Smooth muscle cell (in vitro differentiated cells): ENCODE results near the gene GPR31. TPM values are rescaled to one million over a fixed set of nuclear protein-coding genes. Genes with fewer than 3 reads are reported as not detected.
"Not testable (repeated sequence)": the region's sequence is repeated elsewhere in the genome, so short reads cannot be mapped to it uniquely, and the experiment has no call there.

Experiments used
- DNase-seq: peaks from one replicate; lab custom pipeline; 2025; ENCODE audit not compliant: unreplicated experiment; lab: John Stamatoyannopoulos, UW
- H2AFZ ChIP-seq: fragments of 200-600 bp; sonication (generic); 2 replicates; pipeline ENCODE4 v1.6.0; 2016; ENCODE audit warnings: antibody characterized with exemption, low read depth, mild to moderate bottlenecking
- H3F3A ChIP-seq: fragments of 200-600 bp; sonication (generic); 2 replicates; pipeline ENCODE4 v1.6.0; 2017; ENCODE audit warnings: antibody characterized with exemption, low read depth
- H3K27ac ChIP-seq: fragments of 200-600 bp; sonication (generic); 2 replicates; pipeline ENCODE4 v1.5.1; 2016; ENCODE audit warnings: low read depth, mild to moderate bottlenecking
- H3K27me3 ChIP-seq: fragments of 200-600 bp; sonication (generic); 2 replicates; pipeline ENCODE4 v1.6.1; 2016; ENCODE audit warnings: low read depth, mild to moderate bottlenecking
- H3K36me3 ChIP-seq: fragments of 200-600 bp; sonication (generic); 2 replicates; pipeline ENCODE4 v1.5.1; 2016; ENCODE audit warnings: low read depth
- H3K4me1 ChIP-seq: fragments of 200-600 bp; sonication (generic); 2 replicates; pipeline ENCODE4 v1.5.1; 2016; ENCODE audit warnings: low read depth
- H3K4me2 ChIP-seq: fragments of 200-600 bp; sonication (generic); 2 replicates; pipeline ENCODE4 v1.6.0; 2016; ENCODE audit warnings: mild to moderate bottlenecking
- H3K4me3 ChIP-seq: fragments of 200-600 bp; sonication (generic); 2 replicates; pipeline ENCODE4 v1.5.1; 2016; ENCODE audit warnings: mild to moderate bottlenecking
- H3K79me2 ChIP-seq: fragments of 200-600 bp; sonication (generic); 2 replicates; pipeline ENCODE4 v1.6.0; 2016; ENCODE audit warnings: low read depth, mild to moderate bottlenecking
- H3K9ac ChIP-seq: fragments of 200-600 bp; sonication (generic); 2 replicates; pipeline ENCODE4 v1.6.0; 2016; ENCODE audit warnings: low read depth
- H3K9me3 ChIP-seq: fragments of 200-600 bp; sonication (generic); replicated peaks from 2 replicates; pipeline ENCODE4 v1.5.1; 2016; ENCODE audit warnings: low read depth
- H4K20me1 ChIP-seq: fragments of 200-600 bp; sonication (generic); 2 replicates; pipeline ENCODE4 v1.6.0; 2016; ENCODE audit warnings: low read depth
- CTCF ChIP-seq: fragments of 200-600 bp; sonication (generic); IDR thresholded peaks from 2 replicates; pipeline ENCODE4 v1.5.1; 2017; ENCODE audit warnings: borderline replicate concordance, mild to moderate bottlenecking, antibody characterized with exemption; ENCODE audit not compliant: insufficient read depth, poor library complexity, severe bottlenecking
- whole genome bisulfite sequencing: methylation state at CpG from one replicate; pipeline ENCODE4 v1.1.7; 2016; ENCODE audit warnings: low lambda C conversion rate; 5-methylcytosine and 5-hydroxymethylcytosine counted together
- polyA plus RNA-seq: library from polyadenylated mRNA; unstranded; fragments of >200 nt; fragmentation: Nextera tagmentation; extraction: Ambion mirVana; gene quantifications from 2 replicates; pipeline ENCODE4 v1.2.1, GENCODE V29; 2016
- total RNA-seq: library from RNA; depleted of rRNA; stranded (reverse); fragments of >200 nt; gene quantifications from 2 replicates; pipeline ENCODE4 v1.2.3, GENCODE V29; 2014

GPR31 gene
- total and polyA plus RNA-seq, 2 experiments from 2014 or later, result not detected

- 36% methylated on average over 14 of the region's 14 CpGs for WGBS
- no peak overlapping the region for H3K4me3 ChIP-seq
- peak overlapping the region; percentile 67 for H3K9ac ChIP-seq
- H3K36me3 ChIP-seq, result no peaks in the 10 kb centered on the region
- H3K27ac ChIP-seq, result peak overlapping the region; percentile 100
- H3K9me3 ChIP-seq, result no peaks in the 10 kb centered on the region
- H3K27me3 ChIP-seq, result no peaks in the 10 kb centered on the region
- H3K4me1 ChIP-seq, result no peaks in the 10 kb centered on the region
- peak overlapping the region; percentile 36 for H3K4me2 ChIP-seq
- TF ChIP-seq CTCF, result no peak
- DNase-seq, result no peak
- no peak overlapping the region for H2AFZ ChIP-seq
- no peaks in the 10 kb centered on the region for H3K79me2 ChIP-seq
- H4K20me1 ChIP-seq, result no peaks in the 10 kb centered on the region
- H3F3A ChIP-seq, result no peaks in the 10 kb centered on the region
These were observed 43.0 kb upstream of the GPR31 start for GRCh38 chr6:167200806-167201205.

DNA sequence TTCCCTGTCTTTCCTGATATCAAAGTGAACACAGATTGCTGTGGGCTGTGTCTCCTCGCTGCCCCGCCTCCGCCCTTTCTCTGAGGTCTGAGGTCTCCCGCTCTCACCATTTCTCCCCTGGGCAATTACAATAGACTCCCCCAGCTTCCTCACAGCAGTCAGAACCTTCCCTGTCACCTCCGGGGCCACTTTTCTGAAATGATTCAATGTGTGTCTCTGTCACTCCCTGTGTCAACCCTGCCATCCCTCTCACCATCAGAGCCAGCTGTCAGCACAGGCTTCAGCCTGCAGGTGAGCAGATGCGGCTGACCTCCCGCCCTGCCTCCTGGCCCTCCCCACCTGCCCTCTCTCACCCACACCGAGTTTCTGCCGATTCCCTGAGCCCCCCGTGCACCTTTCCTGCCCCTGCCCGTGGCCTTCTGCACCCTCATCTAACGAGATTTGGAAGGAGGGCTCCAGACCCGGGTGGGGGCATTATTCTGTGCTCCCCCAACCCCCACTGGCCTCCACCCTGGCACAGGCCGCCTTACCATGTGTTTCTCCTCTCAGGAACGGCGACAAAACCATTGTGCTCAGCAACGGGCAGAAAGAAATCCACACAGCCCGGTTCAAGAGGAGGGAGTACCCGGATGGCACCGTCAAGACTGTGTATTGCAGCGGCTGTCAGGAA lies 38.3 kb upstream of the GPR31 start:
- not testable (repeated sequence) for DNase-seq, H2AFZ ChIP-seq, H3K4me3 ChIP-seq, H3K4me2 ChIP-seq, H3K36me3 ChIP-seq, H3F3A ChIP-seq, H3K79me2 ChIP-seq, H3K4me1 ChIP-seq, H3K9ac ChIP-seq, H3K9me3 ChIP-seq, H3K27ac ChIP-seq, H3K27me3 ChIP-seq, H4K20me1 ChIP-seq
- WGBS, result 88% methylated on average over 13 of the region's 21 CpGs

GRCh38 chr6:167193515-167194125 lies 35.8 kb upstream of the GPR31 start:
- H3K36me3 ChIP-seq, H3K27ac ChIP-seq, H3K27me3 ChIP-seq, H3F3A ChIP-seq, DNase-seq, H3K4me1 ChIP-seq, H3K4me2 ChIP-seq, H2AFZ ChIP-seq, H3K4me3 ChIP-seq, H4K20me1 ChIP-seq, H3K79me2 ChIP-seq, H3K9ac ChIP-seq, H3K9me3 ChIP-seq: not testable (repeated sequence)
- WGBS, result 80% methylated on average over 6 of the region's 6 CpGs

- not testable (repeated sequence) for H3K27me3 ChIP-seq, H2AFZ ChIP-seq, H3F3A ChIP-seq, H3K9ac ChIP-seq, H3K9me3 ChIP-seq, H3K79me2 ChIP-seq, H3K27ac ChIP-seq, H3K36me3 ChIP-seq, H3K4me1 ChIP-seq, H4K20me1 ChIP-seq, H3K4me2 ChIP-seq, H3K4me3 ChIP-seq, DNase-seq
- WGBS, result 96% methylated on average over 8 of the region's 8 CpGs
These were observed 33.3 kb upstream of the GPR31 start for GRCh38 chr6:167191043-167191583.

DNA sequence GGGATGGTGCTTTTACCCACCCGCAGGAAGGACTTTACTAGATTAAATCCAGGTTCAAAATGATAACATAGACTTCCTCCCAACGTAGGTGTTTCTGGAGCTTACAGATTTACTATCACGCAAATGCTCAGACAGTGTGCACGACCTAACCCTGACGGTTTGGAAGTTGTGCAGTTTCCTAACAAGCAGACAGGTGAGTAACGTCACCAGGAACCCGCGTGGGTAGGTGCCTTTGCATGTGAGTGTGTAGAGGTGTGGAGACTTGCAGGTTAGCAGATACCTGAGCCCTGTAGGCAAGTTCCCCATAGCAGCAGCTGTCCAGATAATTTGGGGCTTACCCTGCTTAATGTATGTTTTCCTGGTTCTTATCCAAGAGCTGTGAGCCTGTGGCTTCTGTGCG lies 29.5 kb upstream of the GPR31 start:
- H3K9ac ChIP-seq, H3K36me3 ChIP-seq, DNase-seq, H3K4me1 ChIP-seq, H3K79me2 ChIP-seq, H2AFZ ChIP-seq, H4K20me1 ChIP-seq, H3F3A ChIP-seq, H3K4me3 ChIP-seq, H3K4me2 ChIP-seq, H3K27ac ChIP-seq, H3K27me3 ChIP-seq, H3K9me3 ChIP-seq: not testable (repeated sequence)
- WGBS, result 74% methylated on average over 8 of the region's 9 CpGs

DNA sequence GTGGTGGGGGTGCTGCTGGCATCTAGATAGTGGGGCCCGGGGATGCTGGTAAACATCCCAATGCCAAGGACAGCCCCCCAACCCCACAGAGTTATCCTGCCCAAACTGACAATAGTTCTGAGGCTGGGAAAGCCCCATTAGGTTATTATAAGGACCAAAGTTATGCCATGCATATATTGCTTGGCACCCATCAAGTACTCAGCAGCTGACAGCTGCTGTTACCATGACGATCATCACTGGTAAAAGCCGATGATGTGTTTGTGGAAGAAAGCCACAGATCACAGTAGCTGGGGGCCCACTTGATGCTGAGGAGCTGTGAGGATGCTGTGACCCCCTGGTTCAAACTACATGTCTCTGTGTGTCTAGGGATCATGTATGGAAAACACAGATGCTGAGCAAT lies 27.3 kb upstream of the GPR31 start:
- not testable (repeated sequence) for H3K9me3 ChIP-seq, H3K27ac ChIP-seq, H2AFZ ChIP-seq, H3K79me2 ChIP-seq, H3F3A ChIP-seq, H3K4me1 ChIP-seq, H3K4me2 ChIP-seq, DNase-seq, H4K20me1 ChIP-seq, H3K36me3 ChIP-seq, H3K4me3 ChIP-seq, H3K9ac ChIP-seq, H3K27me3 ChIP-seq
- 87% methylated on average over 3 of the region's 3 CpGs for WGBS
